Keratinocyte (primary cell): Measurements from ENCODE around the gene DPH5. TPM values are rescaled to one million over a fixed set of nuclear protein-coding genes. Genes with fewer than 3 reads are reported as not detected.

ENCODE experiments used
- DNase-seq: peaks from one replicate; pipeline ENCODE4 v3.0.0-alpha.2; 2011; ENCODE audit warnings: low read depth, missing footprints, low spot score
- FAIRE-seq: peaks from 2 replicates; lab custom pipeline; 2011; peaks lifted over from hg19 to GRCh38; lab: Jason Lieb, UNC
- H2AFZ ChIP-seq: 2 replicates; pipeline ENCODE4 v1.6.0; 2012; ENCODE audit warnings: low read length, control low read depth, inconsistent platforms; ENCODE audit not compliant: control insufficient read depth
- H3K27ac ChIP-seq: 2 replicates; pipeline ENCODE4 v1.5.1; 2011; ENCODE audit warnings: low read length; ENCODE audit not compliant: control insufficient read depth, insufficient read depth
- H3K27me3 ChIP-seq: 3 replicates; pipeline ENCODE4 v1.6.0; 2011; ENCODE audit warnings: low read length; ENCODE audit not compliant: control insufficient read depth, insufficient read depth; ENCODE audit errors: extremely low read depth
- H3K36me3 ChIP-seq, 2 experiments: 2 replicates in 1 of 2; 3 replicates in 1 of 2; pipeline ENCODE4 v1.5.1; 2011; ENCODE audit warnings: low read length in 2 of 2, mild to moderate bottlenecking in 1 of 2; ENCODE audit not compliant: control insufficient read depth in 2 of 2, insufficient read depth in 2 of 2; ENCODE audit errors: extremely low read depth in 1 of 2
- H3K4me1 ChIP-seq: 3 replicates; pipeline ENCODE4 v1.5.1; 2011; ENCODE audit warnings: low read length; ENCODE audit not compliant: control insufficient read depth, insufficient read depth; ENCODE audit errors: extremely low read depth
- H3K4me2 ChIP-seq: 3 replicates; pipeline ENCODE4 v1.6.0; 2011; ENCODE audit warnings: low read depth, low read length; ENCODE audit not compliant: control insufficient read depth, insufficient read depth; ENCODE audit errors: extremely low read depth
- H3K4me3 ChIP-seq, 3 experiments: fragments of 200-600 bp in 1 of 3; sonication (generic) in 1 of 3; 2 replicates in 2 of 3; 3 replicates in 1 of 3; pipeline ENCODE4 v1.5.1; 2011 to 2016; ENCODE audit warnings: low read length in 3 of 3, mild to moderate bottlenecking in 3 of 3, control low read depth in 2 of 3, inconsistent platforms in 1 of 3, low read depth in 1 of 3, mixed read lengths in 1 of 3, mixed run types in 1 of 3, moderate library complexity in 1 of 3; ENCODE audit not compliant: control insufficient read depth in 2 of 3, insufficient read depth in 2 of 3; ENCODE audit errors: extremely low read depth in 1 of 3
- H3K79me2 ChIP-seq: 2 replicates; pipeline ENCODE4 v1.6.0; 2012; ENCODE audit warnings: low read length; ENCODE audit not compliant: control insufficient read depth, insufficient read depth
- H3K9ac ChIP-seq: 3 replicates; pipeline ENCODE4 v1.6.0; 2011; ENCODE audit warnings: low read length; ENCODE audit not compliant: control insufficient read depth, insufficient read depth; ENCODE audit errors: extremely low read depth
- H3K9me1 ChIP-seq: 3 replicates; pipeline ENCODE4 v1.6.0; 2011; ENCODE audit warnings: low read length; ENCODE audit not compliant: control insufficient read depth, insufficient read depth; ENCODE audit errors: extremely low read depth
- H3K9me3 ChIP-seq: 2 replicates; pipeline ENCODE4 v1.5.1; 2012; ENCODE audit warnings: low read depth, low read length; ENCODE audit not compliant: control insufficient read depth
- H4K20me1 ChIP-seq: 3 replicates; pipeline ENCODE4 v1.6.0; 2011; ENCODE audit warnings: low read length; ENCODE audit not compliant: control insufficient read depth, insufficient read depth; ENCODE audit errors: extremely low read depth
- EZH2 ChIP-seq: IDR thresholded peaks from one replicate; pipeline ENCODE4 v1.6.1; 2012; ENCODE audit warnings: inconsistent platforms, mild to moderate bottlenecking, low read length, moderate library complexity
- dilution Hi-C: fragments of 300-500 bp; cut with MboI; formaldehyde crosslinking; loops from one replicate; pipeline ENCODE4 v1.7.0; 2020; ENCODE audit warnings: low sequenced_read_pairs; ENCODE audit not compliant: extremely low pct_ligation_motif_present
- polyA plus RNA-seq, 5 experiments: library from polyadenylated mRNA; depleted of rRNA in 3 of 5; stranded (reverse) in 3 of 5; stranded (forward) in 1 of 5; unstranded in 1 of 5; fragments of >200 nt; gene quantifications; 1 replicate in 1 of 5; 2 replicates in 3 of 5; 3 replicates in 1 of 5; pipeline versions ENCODE4 v1.2.1 to v1.2.3, GENCODE V29; 2011 to 2012; ENCODE audit warnings: missing spikeins in 2 of 5, low read depth in 1 of 5, low replicate concordance in 1 of 5
- TF ChIP-seq, protein P1 (sequence below), 3 experiments: IDR thresholded peaks in 1 of 3; conservative IDR thresholded peaks in 1 of 3; optimal IDR thresholded peaks in 1 of 3; 2 replicates in 2 of 3; 3 replicates in 1 of 3; pipeline versions ENCODE3 to v1.5.1; 2011; ENCODE audit warnings: low read length in 3 of 3, mild to moderate bottlenecking in 3 of 3, moderate library complexity in 2 of 3, control low read depth in 1 of 3, inconsistent platforms in 1 of 3; ENCODE audit not compliant: insufficient read depth in 2 of 3; ENCODE audit errors: extremely low read depth in 1 of 3

Gene DPH5
- polyA plus RNA-seq, 1 donor (not counting 4 experiments of a cell fraction or from before 2014, with no cell fraction given) = 98.0 TPM

DNA sequence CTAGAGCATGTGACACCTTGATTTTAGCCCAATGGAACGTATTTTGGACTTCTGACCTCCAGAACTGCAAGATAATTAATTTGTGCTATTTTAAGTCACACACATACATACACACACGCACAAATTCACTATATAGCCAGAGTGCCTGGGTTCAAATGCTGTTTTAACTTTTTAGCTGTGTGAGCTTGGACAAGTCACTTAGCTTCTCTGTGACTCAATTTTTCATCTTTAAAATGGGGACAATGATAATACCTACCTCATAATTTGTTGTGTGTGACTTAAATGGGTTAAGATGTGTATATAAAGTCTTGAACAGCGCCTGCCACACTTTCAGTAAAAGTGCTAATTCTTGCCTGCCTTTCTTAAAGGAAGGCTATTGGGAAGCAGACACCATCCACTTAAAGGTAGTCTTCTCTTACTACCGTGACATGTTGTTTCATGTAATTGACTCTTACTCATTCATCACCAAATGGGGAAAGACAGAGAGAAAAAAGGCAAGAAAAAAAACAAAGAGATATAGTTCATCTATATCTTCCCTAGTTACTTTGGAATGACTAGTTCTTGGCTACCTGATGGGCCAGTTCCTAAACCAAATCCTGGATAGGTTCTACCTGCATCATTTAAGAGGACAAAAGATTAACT lies 73.4 kb downstream of the DPH5 start:
- no peak for TF ChIP-seq EZH2
- TF ChIP-seq, protein P1, sequence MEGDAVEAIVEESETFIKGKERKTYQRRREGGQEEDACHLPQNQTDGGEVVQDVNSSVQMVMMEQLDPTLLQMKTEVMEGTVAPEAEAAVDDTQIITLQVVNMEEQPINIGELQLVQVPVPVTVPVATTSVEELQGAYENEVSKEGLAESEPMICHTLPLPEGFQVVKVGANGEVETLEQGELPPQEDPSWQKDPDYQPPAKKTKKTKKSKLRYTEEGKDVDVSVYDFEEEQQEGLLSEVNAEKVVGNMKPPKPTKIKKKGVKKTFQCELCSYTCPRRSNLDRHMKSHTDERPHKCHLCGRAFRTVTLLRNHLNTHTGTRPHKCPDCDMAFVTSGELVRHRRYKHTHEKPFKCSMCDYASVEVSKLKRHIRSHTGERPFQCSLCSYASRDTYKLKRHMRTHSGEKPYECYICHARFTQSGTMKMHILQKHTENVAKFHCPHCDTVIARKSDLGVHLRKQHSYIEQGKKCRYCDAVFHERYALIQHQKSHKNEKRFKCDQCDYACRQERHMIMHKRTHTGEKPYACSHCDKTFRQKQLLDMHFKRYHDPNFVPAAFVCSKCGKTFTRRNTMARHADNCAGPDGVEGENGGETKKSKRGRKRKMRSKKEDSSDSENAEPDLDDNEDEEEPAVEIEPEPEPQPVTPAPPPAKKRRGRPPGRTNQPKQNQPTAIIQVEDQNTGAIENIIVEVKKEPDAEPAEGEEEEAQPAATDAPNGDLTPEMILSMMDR (optimal IDR thresholded peaks at IDR 0.05 in 1 of 3, IDR thresholded peaks at IDR 0.05 in 1 of 3, conservative IDR thresholded peaks at IDR 0.05 in 1 of 3; ENCODE audit: extremely low read depth in 1 of 3, insufficient read depth in 2 of 3, low read length in 3 of 3) = no peak
- Histone ChIP-seq H3K27me3 (no peaks in the 10 kb centered on the region), H3K27ac (no peak overlapping the region), H3K9ac (no peak overlapping the region), H3K4me1 (peaks cover 36% of the 10 kb centered on the region), H3K36me3 (no peaks in the 10 kb centered on the region), H3K4me2 (no peak overlapping the region), H2AFZ (no peak overlapping the region), H3K9me3 (no peaks in the 10 kb centered on the region), H3K4me3 (no peak overlapping the region), H3K79me2 (peaks cover 2% of the 10 kb centered on the region), H3K9me1 (no peaks in the 10 kb centered on the region), H4K20me1 (no peaks in the 10 kb centered on the region)
- dilution Hi-C loops = no loop called here
- FAIRE-seq (no peak), DNase-seq (no peak)

DNA sequence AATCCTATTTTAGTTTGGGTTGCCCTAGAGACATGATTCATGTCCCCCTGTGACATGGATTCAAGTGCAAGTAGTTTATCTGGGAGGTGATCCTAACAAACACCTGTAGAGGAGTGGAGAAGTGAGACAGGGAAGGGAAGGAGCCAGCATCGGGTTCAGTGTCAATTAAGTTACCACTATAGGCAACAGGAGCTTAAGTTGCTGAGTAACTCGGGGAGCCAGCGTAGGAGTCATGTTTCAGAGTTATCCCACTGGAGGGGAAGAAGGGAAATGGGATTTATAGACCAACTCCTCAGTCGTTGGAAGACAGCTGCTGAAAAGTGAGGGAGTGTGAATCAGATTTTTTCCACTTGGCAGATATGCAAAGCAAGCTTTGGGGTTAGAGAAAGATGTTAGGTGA lies 74.8 kb downstream of the DPH5 start:
- Histone ChIP-seq H3K4me1 (peaks cover 36% of the 10 kb centered on the region), H3K9ac (no peak overlapping the region), H3K27ac (no peak overlapping the region), H3K27me3 (no peaks in the 10 kb centered on the region), H2AFZ (no peak overlapping the region), H4K20me1 (no peaks in the 10 kb centered on the region), H3K4me2 (no peak overlapping the region), H3K9me1 (no peaks in the 10 kb centered on the region), H3K36me3 (no peaks in the 10 kb centered on the region), H3K4me3 (no peak overlapping the region), H3K9me3 (no peaks in the 10 kb centered on the region), H3K79me2 (peaks cover 2% of the 10 kb centered on the region)
- no peak for TF ChIP-seq EZH2
- TF ChIP-seq, protein P1 (optimal IDR thresholded peaks at IDR 0.05 in 1 of 3, IDR thresholded peaks at IDR 0.05 in 1 of 3, conservative IDR thresholded peaks at IDR 0.05 in 1 of 3; ENCODE audit: extremely low read depth in 1 of 3, insufficient read depth in 2 of 3, low read length in 3 of 3) = no peak
- FAIRE-seq = peak; percentile 13
- dilution Hi-C loops = no loop called here
- no peak for DNase-seq
